ENCODE measurements around the gene DCHS2.

Gene DCHS2

GRCh38 chr4:154424810-154425484 is 66.7 kb downstream of the DCHS2 start:
- ATAC-seq (ENCODE audit: low read depth), result no peak
- no peak for TF ChIP-seq CTCF (IDR thresholded peaks at IDR 0.05; ENCODE audit: poor library complexity, severe bottlenecking)
- H3K27me3 ChIP-seq (ENCODE audit: insufficient read depth, poor library complexity, severe bottlenecking), result no peaks in the 10 kb centered on the region
- H3K4me3 ChIP-seq (ENCODE audit: severe bottlenecking), result no peak overlapping the region
- no peak overlapping the region for H3K27ac ChIP-seq (ENCODE audit: poor library complexity, severe bottlenecking)
- no peak for DNase-seq (ENCODE audit: low spot score)
- no peaks in the 10 kb centered on the region for H3K36me3 ChIP-seq (ENCODE audit: low read depth)
- no peaks in the 10 kb centered on the region for H3K9me3 ChIP-seq (ENCODE audit: severe bottlenecking)
- no peaks in the 10 kb centered on the region for H3K4me1 ChIP-seq (ENCODE audit: insufficient read depth, poor library complexity, severe bottlenecking)

- Histone ChIP-seq H3K9me3 (ENCODE audit: severe bottlenecking) (no peaks in the 10 kb centered on the region), H3K27me3 (ENCODE audit: insufficient read depth, poor library complexity, severe bottlenecking) (no peaks in the 10 kb centered on the region), H3K4me3 (ENCODE audit: severe bottlenecking) (no peak overlapping the region), H3K4me1 (ENCODE audit: insufficient read depth, poor library complexity, severe bottlenecking) (no peaks in the 10 kb centered on the region), H3K36me3 (ENCODE audit: low read depth) (no peaks in the 10 kb centered on the region), H3K27ac (ENCODE audit: poor library complexity, severe bottlenecking) (no peak overlapping the region)
- ATAC-seq (ENCODE audit: low read depth) (no peak), DNase-seq (ENCODE audit: low spot score) (no peak)
- TF ChIP-seq CTCF (IDR thresholded peaks at IDR 0.05; ENCODE audit: poor library complexity, severe bottlenecking), result no peak
Measured at GRCh38 chr4:154422152-154422551, 69.4 kb downstream of the DCHS2 start.

- H3K27me3 ChIP-seq (ENCODE audit: insufficient read depth, poor library complexity, severe bottlenecking), result no peaks in the 10 kb centered on the region
- no peaks in the 10 kb centered on the region for H3K4me1 ChIP-seq (ENCODE audit: insufficient read depth, poor library complexity, severe bottlenecking)
- no peak overlapping the region for H3K27ac ChIP-seq (ENCODE audit: poor library complexity, severe bottlenecking)
- H3K9me3 ChIP-seq (ENCODE audit: severe bottlenecking), result no peaks in the 10 kb centered on the region
- DNase-seq (ENCODE audit: low spot score) (no peak), ATAC-seq (ENCODE audit: low read depth) (no peak)
- no peak for TF ChIP-seq CTCF (IDR thresholded peaks at IDR 0.05; ENCODE audit: poor library complexity, severe bottlenecking)
- no peak overlapping the region for H3K4me3 ChIP-seq (ENCODE audit: severe bottlenecking)
- H3K36me3 ChIP-seq (ENCODE audit: low read depth), result no peaks in the 10 kb centered on the region
Measured at GRCh38 chr4:154421618-154422017, 70.0 kb downstream of the DCHS2 start.

GRCh38 chr4:154417373-154417673 is 74.3 kb downstream of the DCHS2 start:
- no peaks in the 10 kb centered on the region for H3K36me3 ChIP-seq (ENCODE audit: low read depth)
- DNase-seq (ENCODE audit: low spot score) (no peak), ATAC-seq (ENCODE audit: low read depth) (no peak)
- H3K27me3 ChIP-seq (ENCODE audit: insufficient read depth, poor library complexity, severe bottlenecking), result no peaks in the 10 kb centered on the region
- no peaks in the 10 kb centered on the region for H3K9me3 ChIP-seq (ENCODE audit: severe bottlenecking)
- no peaks in the 10 kb centered on the region for H3K4me1 ChIP-seq (ENCODE audit: insufficient read depth, poor library complexity, severe bottlenecking)
- no peak overlapping the region for H3K27ac ChIP-seq (ENCODE audit: poor library complexity, severe bottlenecking)
- TF ChIP-seq CTCF (IDR thresholded peaks at IDR 0.05; ENCODE audit: poor library complexity, severe bottlenecking), result no peak
- no peak overlapping the region for H3K4me3 ChIP-seq (ENCODE audit: severe bottlenecking)

- H3K4me3 ChIP-seq (ENCODE audit: severe bottlenecking), result peak overlapping the region; percentile 19
- no peak for TF ChIP-seq CTCF (IDR thresholded peaks at IDR 0.05; ENCODE audit: poor library complexity, severe bottlenecking)
- DNase-seq (ENCODE audit: low spot score) (no peak), ATAC-seq (ENCODE audit: low read depth) (no peak)
- H3K27me3 ChIP-seq (ENCODE audit: insufficient read depth, poor library complexity, severe bottlenecking), result no peaks in the 10 kb centered on the region
- no peaks in the 10 kb centered on the region for H3K4me1 ChIP-seq (ENCODE audit: insufficient read depth, poor library complexity, severe bottlenecking)
- H3K27ac ChIP-seq (ENCODE audit: poor library complexity, severe bottlenecking), result no peak overlapping the region
- H3K36me3 ChIP-seq (ENCODE audit: low read depth), result no peaks in the 10 kb centered on the region
- no peaks in the 10 kb centered on the region for H3K9me3 ChIP-seq (ENCODE audit: severe bottlenecking)
Measured at GRCh38 chr4:154416190-154416547, 75.4 kb downstream of the DCHS2 start.

All from RWPE2 (cell line).